ENCODE data around the gene OR51G2.

- TF ChIP-seq CTCF (optimal IDR thresholded peaks at IDR 0.05 in 1 of 3, IDR thresholded peaks at IDR 0.05 in 1 of 3, conservative IDR thresholded peaks at IDR 0.05 in 1 of 3; ENCODE audit: extremely low read depth in 1 of 3, insufficient read depth in 2 of 3, low read length in 3 of 3) (no peak), EZH2 (IDR thresholded peaks at IDR 0.05; ENCODE audit: low read length) (no peak)
Measured at GRCh38 chr11:4881860-4882500, 37.2 kb downstream of the OR51G2 start, which contains the start of gene OR51T1.
